Fibroblast of pulmonary artery (primary cell): Measurements from ENCODE around the gene ZNF438.

Source experiments
- DNase-seq: peaks from one replicate; pipeline ENCODE4 v3.0.0-alpha.2; 2010; ENCODE audit warnings: low read depth
- H3K4me3 ChIP-seq: replicated peaks from 2 replicates; pipeline ENCODE4 v1.5.1; 2011; ENCODE audit warnings: low read depth, mild to moderate bottlenecking, control low read depth, low read length, moderate library complexity
- CTCF ChIP-seq: IDR thresholded peaks from 2 replicates; pipeline ENCODE4 v1.5.1; 2011; ENCODE audit warnings: mild to moderate bottlenecking, control low read depth, low read length, inconsistent platforms; ENCODE audit errors: missing control alignments

The ZNF438 gene

GRCh38 chr10:30928742-30929141 lies 102.9 kb downstream of the ZNF438 start:
- no peak overlapping the region for H3K4me3 ChIP-seq
- no peak for DNase-seq
- no peak for TF ChIP-seq CTCF

GRCh38 chr10:30918651-30919050 lies 113.0 kb downstream of the ZNF438 start:
- DNase-seq = no peak
- no peak overlapping the region for H3K4me3 ChIP-seq
- no peak for TF ChIP-seq CTCF

- no peak overlapping the region for H3K4me3 ChIP-seq
- no peak for TF ChIP-seq CTCF
- DNase-seq = no peak
Observed at GRCh38 chr10:30917789-30918188, 113.9 kb downstream of the ZNF438 start.

GRCh38 chr10:30917067-30917466 lies 114.6 kb downstream of the ZNF438 start:
- TF ChIP-seq CTCF = no peak
- DNase-seq = no peak
- no peak overlapping the region for H3K4me3 ChIP-seq

GRCh38 chr10:30915146-30915545 lies 116.5 kb downstream of the ZNF438 start:
- H3K4me3 ChIP-seq = no peak overlapping the region
- DNase-seq = peak; percentile 83
- TF ChIP-seq CTCF = no peak

- no peak for DNase-seq
- TF ChIP-seq CTCF = no peak
- no peak overlapping the region for H3K4me3 ChIP-seq
Observed at GRCh38 chr10:30911303-30911863, 120.3 kb downstream of the ZNF438 start.

- no peak for TF ChIP-seq CTCF
- H3K4me3 ChIP-seq = no peak overlapping the region
- no peak for DNase-seq
Observed at GRCh38 chr10:30903397-30904138, 128.1 kb downstream of the ZNF438 start.
